ENCODE results near the gene C19orf25. TPM values are rescaled to one million over a fixed set of nuclear protein-coding genes. Genes with fewer than 3 reads are reported as not detected.

Gene C19orf25
- total RNA-seq, 1 donor from 2014 or later: 38.0 TPM

GRCh38 chr19:1486720-1487575, 7.9 kb upstream of the C19orf25 start:
- Mint-ChIP-seq H3K4me3 (ENCODE audit: unreplicated experiment) (no peak overlapping the region), H3K27ac (ENCODE audit: unreplicated experiment) (no peak overlapping the region), H3K36me3 (ENCODE audit: unreplicated experiment) (no peaks in the 10 kb centered on the region), H3K4me1 (ENCODE audit: unreplicated experiment) (peaks cover 9% of the 10 kb centered on the region), H3K9me3 (ENCODE audit: unreplicated experiment) (no peaks in the 10 kb centered on the region), H3K27me3 (ENCODE audit: unreplicated experiment) (peaks cover 2% of the 10 kb centered on the region)
- no peak for TF ChIP-seq CTCF (IDR thresholded peaks at IDR 0.05)
- DNase-seq (ENCODE audit: extremely low spot score, unreplicated experiment): peak; percentile 84

DNA sequence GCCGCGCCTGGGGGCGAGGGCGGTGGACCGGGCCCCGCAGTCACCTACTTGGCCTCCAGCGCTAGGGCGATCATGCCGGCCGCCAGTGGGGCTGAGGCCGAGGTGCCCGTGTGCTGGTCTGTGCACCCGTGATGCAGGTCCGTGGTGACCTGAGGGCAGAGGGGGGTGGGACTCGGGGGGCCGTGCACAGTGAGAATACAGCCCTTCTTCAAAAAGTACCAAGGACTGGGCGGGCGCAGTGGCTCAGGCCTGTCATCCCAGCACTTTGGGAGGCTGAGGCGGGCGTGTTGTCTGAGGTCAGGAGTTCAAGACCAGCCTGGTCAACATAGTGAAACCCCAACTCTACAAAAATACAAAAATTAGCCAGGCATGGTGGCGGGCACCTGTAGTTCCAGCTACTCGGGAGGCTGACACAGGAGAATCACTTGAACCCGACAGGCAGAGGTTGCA, 5.0 kb upstream of the C19orf25 start:
- DNase-seq (ENCODE audit: extremely low spot score, unreplicated experiment): no peak
- H3K4me1 Mint-ChIP-seq (ENCODE audit: unreplicated experiment): peaks cover 3% of the 10 kb centered on the region
- TF ChIP-seq CTCF (IDR thresholded peaks at IDR 0.05): no peak

GRCh38 chr19:1483131-1483978, 4.3 kb upstream of the C19orf25 start:
- TF ChIP-seq CTCF (IDR thresholded peaks at IDR 0.05): no peak
- H3K27ac Mint-ChIP-seq (ENCODE audit: unreplicated experiment): no peak overlapping the region
- peaks cover 5% of the 10 kb centered on the region for H3K4me1 Mint-ChIP-seq (ENCODE audit: unreplicated experiment)
- no peaks in the 10 kb centered on the region for H3K36me3 Mint-ChIP-seq (ENCODE audit: unreplicated experiment)
- no peak overlapping the region for H3K4me3 Mint-ChIP-seq (ENCODE audit: unreplicated experiment)
- DNase-seq (ENCODE audit: extremely low spot score, unreplicated experiment): no peak
- no peaks in the 10 kb centered on the region for H3K27me3 Mint-ChIP-seq (ENCODE audit: unreplicated experiment)
- H3K9me3 Mint-ChIP-seq (ENCODE audit: unreplicated experiment): no peaks in the 10 kb centered on the region

More for the DNA sequence above, 5.0 kb upstream of the C19orf25 start:
- no peaks in the 10 kb centered on the region for H3K27me3 Mint-ChIP-seq (ENCODE audit: unreplicated experiment)
- no peak overlapping the region for H3K4me3 Mint-ChIP-seq (ENCODE audit: unreplicated experiment)
- no peak overlapping the region for H3K27ac Mint-ChIP-seq (ENCODE audit: unreplicated experiment)
- H3K36me3 Mint-ChIP-seq (ENCODE audit: unreplicated experiment): no peaks in the 10 kb centered on the region
- H3K9me3 Mint-ChIP-seq (ENCODE audit: unreplicated experiment): no peaks in the 10 kb centered on the region

DNA sequence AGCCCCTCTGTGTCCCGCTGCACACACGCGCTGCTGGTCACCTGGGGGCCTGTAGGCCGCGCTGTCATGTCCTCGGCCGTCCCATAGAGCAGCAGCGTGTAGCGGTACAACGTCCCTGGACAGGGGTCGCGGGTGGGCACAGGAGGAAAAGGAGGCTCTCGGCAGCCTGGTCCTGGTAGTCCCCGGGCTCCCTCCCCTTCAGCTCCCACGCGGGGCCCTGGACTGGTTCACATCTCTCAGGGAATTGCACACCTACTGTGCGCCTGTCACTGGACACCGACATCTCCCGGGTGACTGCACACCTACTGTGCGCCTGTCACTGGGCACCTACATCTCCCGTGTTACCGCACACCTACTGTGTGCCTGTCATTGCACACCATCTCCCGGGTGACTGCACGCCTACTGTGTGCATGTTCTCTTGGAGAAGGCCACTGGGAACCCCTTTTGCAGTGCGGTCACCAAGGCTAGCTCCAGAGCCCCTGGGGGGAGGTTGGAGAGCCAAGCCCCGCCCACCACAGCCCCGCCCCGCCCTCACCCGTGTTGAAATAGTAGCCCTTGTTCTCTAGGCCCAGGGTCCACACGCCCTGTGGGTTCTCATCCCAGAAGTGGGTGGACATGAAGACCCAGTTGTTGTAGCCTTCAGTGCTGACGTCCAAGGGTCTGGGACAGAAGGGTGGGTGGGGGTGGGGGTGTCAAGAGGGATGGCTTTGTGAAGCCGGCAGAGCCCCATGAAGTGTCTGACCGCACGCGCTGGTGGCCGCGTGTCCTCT, 3.5 kb upstream of the C19orf25 start:
- Mint-ChIP-seq H3K36me3 (ENCODE audit: unreplicated experiment) (peaks cover under 1% of the 10 kb centered on the region), H3K4me1 (ENCODE audit: unreplicated experiment) (peaks cover 12% of the 10 kb centered on the region), H3K9me3 (ENCODE audit: unreplicated experiment) (no peaks in the 10 kb centered on the region), H3K4me3 (ENCODE audit: unreplicated experiment) (no peak overlapping the region), H3K27ac (ENCODE audit: unreplicated experiment) (no peak overlapping the region), H3K27me3 (ENCODE audit: unreplicated experiment) (no peaks in the 10 kb centered on the region)
- no peak for TF ChIP-seq CTCF (IDR thresholded peaks at IDR 0.05)
- DNase-seq (ENCODE audit: extremely low spot score, unreplicated experiment): peak; percentile 81
